Effector memory CD8-positive, alpha-beta T cell (primary cell): Measurements from ENCODE around the gene DNALI1.
"Not testable (repeated sequence)": the region's sequence is repeated elsewhere in the genome, so short reads cannot be mapped to it uniquely, and the experiment has no call there.

Experiments used
- ATAC-seq: fragments of 150-1000 bp; cut with Tn5 transposase; replicated peaks from 2 replicates; pipeline ENCODE4 v1.10.0; 2021; ENCODE audit warnings: mild to moderate bottlenecking, moderate library complexity
- DNase-seq, 3 experiments: peaks; one replicate each; pipeline ENCODE4 v3.0.0; 2021
- H3K27ac Mint-ChIP-seq, 2 donors: one replicate each; pipeline ENCODE4 v1.8.0; 2022; ENCODE audit warnings: mild to moderate bottlenecking in 2 of 2, mixed read lengths in 2 of 2, moderate library complexity in 2 of 2
- H3K27me3 Mint-ChIP-seq, 2 donors: one replicate each; pipeline ENCODE4 v1.8.0; 2022; ENCODE audit warnings: mixed read lengths in 2 of 2
- H3K36me3 Mint-ChIP-seq: one replicate; pipeline ENCODE4 v1.8.0; 2022; ENCODE audit warnings: mild to moderate bottlenecking, moderate library complexity, mixed read lengths; ENCODE audit not compliant: insufficient read depth
- H3K4me1 Mint-ChIP-seq, 2 donors: one replicate each; pipeline ENCODE4 v1.8.0; 2022; ENCODE audit warnings: low read depth in 2 of 2, mixed read lengths in 2 of 2
- H3K4me3 Mint-ChIP-seq, 2 donors: one replicate each; pipeline ENCODE4 v1.8.0; 2022; ENCODE audit warnings: mild to moderate bottlenecking in 2 of 2, mixed read lengths in 2 of 2, moderate library complexity in 2 of 2
- H3K9me3 Mint-ChIP-seq, 2 donors: one replicate each; pipeline ENCODE4 v1.8.0; 2022; ENCODE audit warnings: mixed read lengths in 2 of 2
- total RNA-seq, 9 experiments: gene quantifications; one replicate each; lab custom pipeline; 2026; lab: John Stamatoyannopoulos, UW

Gene DNALI1
- total RNA-seq, result 0 to 0.84 (median 0.10) reads per million in 9 experiments

DNA sequence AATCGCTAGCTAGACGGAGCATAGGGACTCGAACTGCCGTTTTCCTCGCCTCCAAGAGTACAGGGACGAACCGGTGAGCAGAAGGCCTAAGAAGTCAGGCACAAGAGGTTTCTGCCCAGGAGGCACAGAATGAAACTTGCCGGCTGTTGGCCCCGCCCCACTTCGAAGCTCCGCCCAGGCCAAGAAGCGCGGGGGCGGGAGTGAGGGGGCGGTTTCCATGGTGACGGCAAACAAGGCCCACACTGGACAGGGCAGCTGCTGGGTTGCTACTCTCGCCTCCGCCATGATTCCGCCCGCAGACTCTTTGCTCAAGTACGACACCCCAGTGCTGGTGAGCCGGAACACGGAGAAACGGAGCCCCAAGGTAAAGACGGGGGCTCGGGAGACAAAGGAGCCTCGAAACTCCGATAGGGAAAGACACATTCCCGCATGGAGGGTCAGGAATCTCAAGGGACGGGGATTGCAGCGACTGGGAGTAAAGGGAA is at the start of gene DNALI1:
Gene DNALI1 (plus strand): TSS at position 229 of the 485 bp plus-strand sequence. CDS start 55 bp downstream, at position 284.
- Mint-ChIP-seq H3K4me3 (no peak within 1 kb of the TSS), H3K27me3 (peaks cover 0 to 12% of the 10 kb centered on the region in 2 donors), H3K27ac (no peak within 1 kb of the TSS), H3K36me3 (peaks cover 8% of the 10 kb centered on the region), H3K9me3 (no peaks in the 10 kb centered on the region), H3K4me1 (peaks cover 17 to 25% of the 10 kb centered on the region in 2 donors)
- ATAC-seq (no peak), DNase-seq (peak in 1 of 3 experiments; percentile 13)

DNA sequence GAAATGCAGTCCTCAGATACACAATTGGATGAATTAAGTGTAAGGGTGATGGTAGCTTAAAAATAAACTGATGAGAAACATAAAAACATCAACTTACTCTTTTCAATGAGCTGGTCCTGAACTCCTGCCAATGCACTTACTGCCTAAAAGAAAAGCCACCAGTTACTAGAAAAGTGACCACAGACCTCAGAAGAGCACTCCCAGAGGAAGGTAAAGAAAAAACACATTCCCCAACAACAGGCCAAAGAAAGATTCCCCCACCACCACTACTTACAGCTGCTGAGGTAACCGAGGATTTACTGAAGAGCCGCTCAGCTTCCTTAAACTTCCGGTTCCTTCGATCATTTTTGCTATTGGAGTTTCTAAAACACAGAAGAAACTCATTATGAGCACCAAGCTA is 47.6 kb upstream of the DNALI1 start:
- no peak overlapping the region for H3K27ac Mint-ChIP-seq
- DNase-seq, result no peak
- H3K4me1 Mint-ChIP-seq, result peaks cover 23 to 39% of the 10 kb centered on the region in 2 donors

GRCh38 chr1:37513795-37514349 is 42.9 kb upstream of the DNALI1 start:
- H3K4me1 Mint-ChIP-seq, result peaks cover 30 to 42% of the 10 kb centered on the region in 2 donors

More for the DNA sequence above, 47.6 kb upstream of the DNALI1 start:
- Mint-ChIP-seq H3K27me3 (no peaks in the 10 kb centered on the region), H3K9me3 (no peaks in the 10 kb centered on the region), H3K4me3 (no peak overlapping the region), H3K36me3 (peaks cover 65% of the 10 kb centered on the region)
- ATAC-seq, result no peak

DNA sequence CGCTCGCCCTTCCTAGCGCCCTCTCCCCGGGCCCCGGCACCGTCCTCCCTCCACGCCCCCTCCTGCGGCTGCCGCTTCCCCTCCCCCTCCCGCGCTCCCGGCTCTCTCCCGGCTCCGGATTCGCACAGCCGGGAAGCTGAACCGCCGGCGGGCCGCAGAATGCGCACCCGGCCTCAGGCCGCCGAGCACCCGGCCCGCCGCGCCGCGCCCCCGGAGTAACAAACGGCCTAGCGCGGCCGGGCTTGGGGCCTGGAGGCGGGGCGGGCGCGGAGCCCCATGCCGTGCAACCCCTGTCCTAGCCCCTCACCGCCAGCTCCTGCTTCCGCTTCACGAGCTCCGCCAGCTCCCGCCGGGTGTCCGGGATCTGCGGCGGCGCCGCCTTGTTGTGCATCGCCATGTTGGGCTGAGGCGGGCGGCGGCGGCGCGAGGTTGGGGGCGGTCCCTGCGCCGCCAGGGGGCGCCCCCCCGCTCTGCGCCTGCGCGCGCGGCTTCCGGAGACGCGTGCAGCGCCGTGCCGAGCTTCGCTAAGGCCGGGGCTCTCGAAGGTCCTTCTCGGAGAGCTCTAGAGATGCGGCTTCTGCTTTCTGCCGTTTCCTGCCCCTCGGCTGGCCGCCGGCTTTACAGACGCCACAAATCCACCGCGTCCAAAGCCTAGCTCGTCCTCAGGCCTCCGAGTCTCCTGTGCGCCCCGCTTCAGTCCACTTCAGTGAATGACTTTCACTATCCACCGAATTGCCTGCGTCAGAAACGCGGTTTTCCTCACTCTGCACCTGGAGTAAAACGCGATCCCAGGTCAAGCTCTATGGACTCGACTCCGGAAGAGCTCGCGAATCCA is 42.2 kb upstream of the DNALI1 start, which contains the start of gene MEAF6:
Gene MEAF6 (minus strand): TSS at position 417 of the 835 bp plus-strand sequence. CDS start 20 bp downstream, at position 397.
- H3K9me3 Mint-ChIP-seq, result no peaks in the 10 kb centered on the region
- H3K27me3 Mint-ChIP-seq, result no peaks in the 10 kb centered on the region
- H3K27ac Mint-ChIP-seq, result peak within 1 kb of the TSS; percentile 94 to 96
- H3K36me3 Mint-ChIP-seq, result peaks cover 33% of the 10 kb centered on the region
- ATAC-seq (peak; percentile 91), DNase-seq (peak; percentile 78 to 82 (median 80))
- peak within 1 kb of the TSS; percentile 97 to 98 for H3K4me3 Mint-ChIP-seq
- peaks cover 33 to 43% of the 10 kb centered on the region in 2 donors for H3K4me1 Mint-ChIP-seq

More at GRCh38 chr1:37513795-37514349, 42.9 kb upstream of the DNALI1 start:
- Mint-ChIP-seq H3K9me3 (no peaks in the 10 kb centered on the region), H3K4me3 (peak overlapping the region; percentile 97 to 98), H3K27ac (peak overlapping the region; percentile 94 to 96), H3K36me3 (peaks cover 37% of the 10 kb centered on the region), H3K27me3 (no peaks in the 10 kb centered on the region)
- peak; percentile 37 for ATAC-seq
- DNase-seq, result peak; percentile 18 to 22 (median 21)

GRCh38 chr1:37515185-37516034 is 41.3 kb upstream of the DNALI1 start:
- Mint-ChIP-seq H3K27me3 (no peaks in the 10 kb centered on the region), H3K36me3 (peaks cover 33% of the 10 kb centered on the region), H3K4me1 (peaks cover 36 to 48% of the 10 kb centered on the region in 2 donors), H3K27ac (peak overlapping the region; percentile 94 to 96), H3K4me3 (peak overlapping the region; percentile 97 to 98), H3K9me3 (no peaks in the 10 kb centered on the region)
- ATAC-seq (no peak), DNase-seq (no peak)

GRCh38 chr1:37517569-37517968 is 39.2 kb upstream of the DNALI1 start:
- H3K4me1 Mint-ChIP-seq, result peaks cover 30 to 38% of the 10 kb centered on the region in 2 donors
- H3K27me3 Mint-ChIP-seq, result no peaks in the 10 kb centered on the region
- peaks cover 27% of the 10 kb centered on the region for H3K36me3 Mint-ChIP-seq
- no peaks in the 10 kb centered on the region for H3K9me3 Mint-ChIP-seq
- no peak overlapping the region for H3K27ac Mint-ChIP-seq
- peak overlapping the region in 1 of 2 donors; percentile 14 for H3K4me3 Mint-ChIP-seq
- no peak for DNase-seq
- ATAC-seq, result no peak

DNA sequence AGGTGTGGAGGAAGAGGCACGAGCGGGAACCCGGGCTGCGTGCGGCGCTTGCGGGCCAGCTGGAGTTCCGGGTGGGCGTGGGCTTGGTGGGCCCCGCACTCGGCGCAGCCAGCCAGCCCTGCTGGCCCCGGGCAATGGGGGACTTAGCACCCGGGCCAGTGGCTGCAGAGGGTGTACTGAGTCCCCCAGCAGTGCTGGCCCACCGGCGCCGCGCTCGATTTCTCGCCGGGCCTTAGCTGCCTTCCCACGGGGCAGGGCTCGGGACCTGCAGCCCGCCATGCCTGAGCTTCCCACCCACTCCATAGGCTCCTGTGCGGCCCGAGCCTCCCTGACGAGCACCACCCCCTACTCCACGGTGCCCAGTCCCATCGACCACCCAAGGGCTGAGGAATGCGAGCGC is 38.5 kb upstream of the DNALI1 start:
- peak overlapping the region in 1 of 2 donors; percentile 74 for H3K27ac Mint-ChIP-seq

DNA sequence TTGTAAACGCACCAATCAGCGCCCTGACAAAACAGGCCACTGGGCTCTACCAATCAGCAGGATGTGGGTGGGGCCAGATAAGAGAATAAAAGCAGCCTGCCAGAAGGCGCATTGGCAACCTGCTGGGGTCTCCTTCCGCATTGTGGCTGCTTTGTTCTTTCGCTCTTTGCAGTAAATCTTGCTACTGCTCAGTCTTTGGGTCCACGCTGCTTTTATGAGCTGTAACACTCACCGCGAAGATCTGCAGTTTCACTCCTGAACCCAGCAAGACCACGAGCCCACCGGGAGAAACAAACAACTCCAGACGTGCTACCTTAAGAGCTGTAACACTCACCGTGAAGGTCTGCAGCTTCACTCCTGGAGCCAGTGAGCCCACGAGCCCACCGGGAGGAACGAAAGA is 37.8 kb upstream of the DNALI1 start:
- not testable (repeated sequence) for H3K27me3 Mint-ChIP-seq, ATAC-seq, H3K9me3 Mint-ChIP-seq
- peaks cover 21 to 25% of the 10 kb centered on the region in 2 donors for H3K4me1 Mint-ChIP-seq
- peak overlapping the region; percentile 90 to 95 for H3K4me3 Mint-ChIP-seq
- H3K36me3 Mint-ChIP-seq, result peaks cover 14% of the 10 kb centered on the region
- DNase-seq, result peak; percentile 46 to 55 (median 50)
- peak overlapping the region; percentile 74 to 88 for H3K27ac Mint-ChIP-seq

More for the DNA sequence above, 38.5 kb upstream of the DNALI1 start:
- H3K4me3 Mint-ChIP-seq, result peak overlapping the region in 1 of 2 donors; percentile 90
- DNase-seq, H3K9me3 Mint-ChIP-seq, H3K27me3 Mint-ChIP-seq, ATAC-seq: not testable (repeated sequence)
- H3K36me3 Mint-ChIP-seq, result peaks cover 21% of the 10 kb centered on the region
- H3K4me1 Mint-ChIP-seq, result peaks cover 27 to 32% of the 10 kb centered on the region in 2 donors

DNA sequence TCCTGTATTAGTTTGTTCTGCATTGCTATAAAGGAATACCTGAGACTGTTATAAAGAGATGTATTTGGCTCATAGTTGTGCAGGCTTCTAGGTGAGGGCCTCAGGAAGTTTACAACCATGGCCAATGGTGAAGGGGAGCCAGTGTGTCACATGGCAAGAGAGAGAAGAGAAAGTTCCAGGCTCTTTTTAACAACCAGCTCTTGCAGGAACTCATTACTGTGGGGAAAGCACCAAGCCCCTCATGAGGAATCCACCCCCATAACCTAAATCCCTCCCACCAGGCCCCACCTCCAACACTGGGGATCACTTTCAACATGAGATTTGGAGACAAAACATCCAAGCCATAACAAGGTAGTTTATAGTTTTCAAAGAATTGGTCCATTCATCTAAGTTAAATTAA is 37.1 kb upstream of the DNALI1 start:
- Mint-ChIP-seq H3K4me1 (peaks cover 19 to 22% of the 10 kb centered on the region in 2 donors), H3K36me3 (peaks cover 11% of the 10 kb centered on the region), H3K27ac (peak overlapping the region; percentile 74 to 88), H3K27me3 (no peaks in the 10 kb centered on the region), H3K9me3 (no peaks in the 10 kb centered on the region), H3K4me3 (peak overlapping the region; percentile 90 to 95)
- ATAC-seq, result peak; percentile 23
- no peak for DNase-seq

DNA sequence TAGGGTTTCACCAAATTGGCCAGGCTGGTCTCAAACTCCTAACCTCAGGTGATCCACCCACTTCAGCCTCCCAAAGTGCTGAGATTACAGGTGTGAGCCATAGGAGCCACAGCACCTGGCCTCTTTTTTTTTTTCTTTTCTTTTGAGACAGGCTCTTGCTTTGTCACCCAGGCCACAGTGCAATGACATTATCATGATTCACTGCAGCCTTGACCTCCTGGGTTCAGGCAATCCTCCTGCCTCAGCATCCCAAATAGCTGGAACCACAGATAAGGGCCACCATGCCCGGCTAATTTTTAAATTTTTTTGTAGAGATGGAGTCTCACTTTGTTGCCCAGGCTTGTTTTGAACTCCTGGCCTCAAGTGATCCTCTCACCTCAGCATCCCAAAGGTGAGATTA is 26.9 kb upstream of the DNALI1 start:
- DNase-seq, H3K4me3 Mint-ChIP-seq, H3K4me1 Mint-ChIP-seq, H3K36me3 Mint-ChIP-seq, H3K27ac Mint-ChIP-seq, ATAC-seq, H3K9me3 Mint-ChIP-seq, H3K27me3 Mint-ChIP-seq: not testable (repeated sequence)

DNA sequence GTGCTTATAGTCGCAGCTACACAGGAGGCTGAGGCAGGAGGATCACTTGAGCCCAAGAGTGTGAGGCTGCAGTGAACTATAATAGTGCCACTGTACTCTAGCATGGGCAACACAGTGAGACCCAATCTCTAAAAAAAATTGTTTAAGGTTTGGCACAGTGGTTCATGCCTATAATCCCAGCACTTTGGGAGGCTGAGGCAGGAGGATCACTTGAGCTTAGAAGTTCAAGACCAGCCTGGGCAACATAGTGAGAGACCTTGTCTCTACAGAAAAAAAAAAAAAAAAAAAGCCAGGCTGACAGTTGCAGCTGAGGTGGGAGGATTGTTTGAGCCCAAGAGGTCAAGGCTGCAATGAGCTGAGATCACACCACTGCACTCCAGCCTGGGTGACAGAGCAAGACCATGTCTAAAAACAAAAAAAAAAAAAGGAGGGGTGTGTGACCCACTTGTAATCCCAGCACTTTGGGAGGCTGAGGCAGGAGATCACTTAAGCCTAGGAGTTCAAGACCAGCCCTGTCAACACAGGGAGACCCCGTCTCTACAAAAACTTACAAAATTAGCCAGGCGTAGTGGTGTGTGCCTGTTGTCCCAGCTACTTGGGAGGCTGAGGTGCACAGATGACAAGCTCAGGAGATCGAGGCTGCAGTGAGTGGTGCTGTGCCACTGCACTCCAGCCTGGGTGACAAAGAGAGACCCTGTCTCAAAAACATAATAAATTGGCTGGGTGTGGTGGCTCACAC is 24.2 kb upstream of the DNALI1 start:
- not testable (repeated sequence) for H3K4me1 Mint-ChIP-seq, H3K4me3 Mint-ChIP-seq, ATAC-seq, H3K27me3 Mint-ChIP-seq, H3K9me3 Mint-ChIP-seq, DNase-seq
- Mint-ChIP-seq H3K27ac (peak overlapping the region; percentile 25 to 67), H3K36me3 (peaks cover 27% of the 10 kb centered on the region)

DNA sequence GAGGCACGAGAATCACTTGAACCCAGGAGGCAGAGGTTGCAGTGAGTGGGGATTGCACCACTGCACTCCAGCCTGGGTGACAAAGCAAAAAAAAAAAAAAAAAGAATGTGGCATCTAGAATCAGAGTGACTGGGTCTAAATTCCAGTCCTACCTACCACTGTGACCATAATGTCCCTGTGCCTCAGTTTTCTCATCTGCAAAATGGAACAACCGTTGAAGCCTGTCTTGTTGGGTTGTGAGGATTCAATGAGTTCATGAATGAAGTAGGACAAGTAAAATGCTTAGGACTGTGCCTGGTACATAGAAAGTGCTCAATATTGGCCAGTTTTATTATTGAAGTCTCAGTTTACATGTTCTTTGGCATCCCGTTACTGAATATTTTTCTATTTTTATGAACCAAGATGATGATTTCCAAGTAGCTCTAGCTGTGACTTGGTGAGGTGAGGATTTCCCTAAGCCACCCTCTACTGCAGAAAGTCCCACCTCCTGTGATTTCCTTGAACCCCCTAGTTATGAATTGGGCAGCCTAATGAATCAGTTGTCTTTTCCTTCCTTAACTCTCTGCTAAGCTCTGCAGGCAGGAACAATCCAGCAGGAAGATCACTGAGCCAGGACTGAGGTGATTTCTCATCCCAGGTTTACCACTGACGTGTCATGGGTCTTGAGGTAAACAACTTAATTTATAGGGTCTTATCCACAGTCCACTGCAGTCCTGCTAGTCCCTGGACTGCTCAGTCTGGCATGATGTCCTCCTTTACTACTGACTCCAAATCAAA is 23.2 kb upstream of the DNALI1 start:
- no peak for ATAC-seq
- peaks cover 36% of the 10 kb centered on the region for H3K36me3 Mint-ChIP-seq
- DNase-seq, result no peak
- H3K27me3 Mint-ChIP-seq, result no peaks in the 10 kb centered on the region
- H3K9me3 Mint-ChIP-seq, result no peaks in the 10 kb centered on the region
- no peak overlapping the region for H3K4me3 Mint-ChIP-seq
- H3K27ac Mint-ChIP-seq, result peak overlapping the region; percentile 51 to 75
- H3K4me1 Mint-ChIP-seq, result peaks cover 8 to 10% of the 10 kb centered on the region in 2 donors
